Stimulated activated CD4-positive, alpha-beta T cell treated with anti-CD3 and anti-CD28 coated beads, Interleukin-15, amount 100 ng/mL, for 24 hours (primary cell): ENCODE measurements around the gene ACTRT2.
A peak's percentile ranks its signal among the peaks of the same experiment; 100 is the strongest.

Experiments used
- DNase-seq: peaks from one replicate; pipeline ENCODE4 v3.0.0-alpha.2; 2020

Gene ACTRT2

DNA sequence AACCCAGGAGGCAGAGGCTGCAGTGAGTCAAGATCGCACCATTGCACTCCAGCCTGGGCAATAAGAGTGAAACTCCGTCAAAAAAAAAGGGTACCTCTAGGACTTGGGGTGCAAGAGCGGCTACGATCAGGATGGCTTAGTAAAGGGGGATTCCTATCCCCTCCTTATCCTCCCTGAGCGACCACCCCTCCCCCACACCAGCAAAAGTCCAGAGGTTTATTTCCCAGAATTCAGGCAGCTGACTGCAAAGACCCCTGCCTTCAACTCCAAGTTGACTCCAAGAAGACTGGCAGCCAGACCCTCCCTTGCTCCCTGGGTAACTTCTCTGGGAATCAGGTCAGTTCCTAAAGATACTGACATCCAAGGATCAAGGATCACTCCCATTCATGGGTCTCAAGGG is 35.4 kb downstream of the ACTRT2 start:
- no peak for DNase-seq

DNA sequence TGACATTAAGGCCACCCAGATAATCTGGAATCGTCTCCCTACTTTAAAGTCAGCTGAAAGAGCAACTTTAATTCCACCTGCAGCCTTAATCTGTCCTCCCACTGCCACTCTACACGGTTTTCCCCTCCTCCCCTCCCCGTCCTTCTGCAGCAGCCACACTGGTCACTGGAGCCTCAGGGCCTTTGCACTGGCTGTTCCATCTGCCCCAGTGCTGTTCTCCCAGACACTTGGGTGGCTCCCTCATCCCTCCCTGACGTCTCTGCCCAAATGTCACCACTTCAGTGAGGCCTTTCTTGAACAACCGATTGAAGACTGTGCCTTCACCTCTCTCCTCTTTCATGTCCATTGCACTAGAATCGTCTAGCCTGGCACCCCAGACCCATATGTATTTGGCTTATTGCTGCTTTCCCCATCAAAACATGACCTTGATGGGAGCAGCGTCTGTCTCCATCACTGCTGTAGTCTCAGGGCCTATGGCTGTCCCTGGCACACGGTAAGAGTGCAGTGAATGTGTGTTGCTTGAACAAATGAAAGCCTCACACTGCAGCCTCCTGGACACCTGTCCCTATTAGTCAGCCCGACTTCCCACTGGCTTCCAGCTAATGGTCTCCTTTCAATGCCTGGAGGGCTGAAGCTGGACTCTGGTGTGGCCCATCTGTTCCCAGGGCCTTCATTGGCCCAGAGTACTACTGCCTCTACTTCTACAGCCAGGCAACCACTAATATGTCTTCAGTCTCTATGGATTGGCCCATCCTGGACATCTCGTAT is 37.2 kb downstream of the ACTRT2 start:
- no peak for DNase-seq

DNA sequence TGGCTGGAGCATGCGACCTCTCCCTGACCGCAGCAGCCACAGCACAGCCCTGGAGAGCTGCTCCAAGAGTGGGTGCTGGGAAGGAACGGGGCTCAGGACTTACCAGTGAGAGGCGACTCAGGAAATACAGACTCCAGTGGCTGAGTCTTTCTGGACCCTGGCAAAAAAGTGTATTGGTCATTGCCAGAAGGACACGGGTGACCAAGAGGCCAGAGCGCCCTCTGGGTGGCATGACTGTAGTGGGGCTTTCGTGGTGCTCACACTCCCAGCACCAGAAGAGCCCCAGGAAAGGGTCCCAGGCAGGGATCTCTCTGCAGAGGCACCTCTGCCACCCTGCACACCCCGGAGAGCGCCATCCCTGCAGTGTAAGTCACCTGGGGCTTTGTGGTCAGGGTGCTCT is 38.9 kb downstream of the ACTRT2 start:
- DNase-seq: no peak

DNA sequence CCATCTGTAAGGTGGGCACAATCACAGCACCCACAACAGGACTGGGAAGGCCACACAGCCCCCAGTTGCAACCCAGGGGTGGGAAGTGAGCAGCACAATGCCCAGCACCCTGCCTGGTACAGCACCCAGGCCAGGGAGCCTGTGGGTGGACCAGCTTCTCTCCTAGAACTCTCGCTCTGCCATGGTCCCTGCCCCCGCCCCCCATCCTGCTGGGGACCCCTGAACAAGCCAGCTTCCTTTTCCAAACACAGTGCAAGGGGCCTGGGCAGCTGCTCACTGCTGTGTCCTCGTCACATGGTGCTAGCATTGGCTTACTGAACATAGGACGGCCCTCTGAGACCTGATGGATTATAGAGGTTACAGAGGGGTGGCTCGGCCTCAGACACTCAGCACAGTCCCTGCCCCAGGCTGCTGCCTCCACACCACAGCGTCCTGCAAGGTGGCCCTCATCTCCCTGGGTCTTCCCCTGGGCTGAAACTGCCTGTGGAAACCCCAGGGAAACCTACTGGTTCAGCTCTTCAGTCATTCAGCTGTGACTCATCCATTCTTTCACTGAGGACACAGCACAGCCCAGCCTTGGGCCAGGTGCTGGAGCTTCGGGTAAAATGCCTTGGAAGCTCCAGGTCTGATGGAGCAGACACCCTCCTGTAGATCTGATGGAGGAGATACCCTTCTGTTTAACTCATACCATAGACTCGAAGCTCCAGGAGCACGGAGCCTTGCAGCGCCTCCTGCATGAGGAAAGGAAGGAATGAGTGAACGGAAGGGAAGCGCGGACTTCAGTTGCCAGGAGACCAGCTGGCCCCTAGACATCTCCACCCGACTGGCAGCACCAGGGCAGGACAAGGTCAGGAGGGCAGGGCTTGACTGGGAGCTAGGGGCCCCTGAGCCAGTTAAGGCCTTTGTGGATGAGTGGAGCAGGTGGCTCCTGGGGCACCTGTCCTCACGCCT is 39.6 kb downstream of the ACTRT2 start:
- no peak for DNase-seq

DNA sequence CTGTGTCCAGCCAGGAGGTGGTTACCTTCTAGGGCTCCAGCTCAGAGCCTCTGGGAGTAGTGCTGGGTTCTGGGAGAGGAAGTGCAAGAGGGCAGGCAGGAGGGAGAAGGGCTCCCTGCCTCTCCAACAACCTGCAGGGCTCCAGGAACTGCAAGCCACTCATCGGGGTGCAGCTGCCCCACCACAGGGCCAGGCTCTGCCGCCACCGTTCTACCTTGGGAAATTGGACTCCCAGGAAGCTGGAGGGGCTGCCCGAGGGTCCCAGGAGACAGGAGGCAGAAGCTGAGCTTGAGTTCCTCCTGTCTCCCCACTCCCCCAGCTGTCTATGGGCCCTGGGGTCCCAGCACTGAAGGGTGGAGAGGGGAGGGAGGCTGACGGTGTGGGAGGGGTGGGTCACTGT is 40.3 kb downstream of the ACTRT2 start:
- DNase-seq: no peak

DNA sequence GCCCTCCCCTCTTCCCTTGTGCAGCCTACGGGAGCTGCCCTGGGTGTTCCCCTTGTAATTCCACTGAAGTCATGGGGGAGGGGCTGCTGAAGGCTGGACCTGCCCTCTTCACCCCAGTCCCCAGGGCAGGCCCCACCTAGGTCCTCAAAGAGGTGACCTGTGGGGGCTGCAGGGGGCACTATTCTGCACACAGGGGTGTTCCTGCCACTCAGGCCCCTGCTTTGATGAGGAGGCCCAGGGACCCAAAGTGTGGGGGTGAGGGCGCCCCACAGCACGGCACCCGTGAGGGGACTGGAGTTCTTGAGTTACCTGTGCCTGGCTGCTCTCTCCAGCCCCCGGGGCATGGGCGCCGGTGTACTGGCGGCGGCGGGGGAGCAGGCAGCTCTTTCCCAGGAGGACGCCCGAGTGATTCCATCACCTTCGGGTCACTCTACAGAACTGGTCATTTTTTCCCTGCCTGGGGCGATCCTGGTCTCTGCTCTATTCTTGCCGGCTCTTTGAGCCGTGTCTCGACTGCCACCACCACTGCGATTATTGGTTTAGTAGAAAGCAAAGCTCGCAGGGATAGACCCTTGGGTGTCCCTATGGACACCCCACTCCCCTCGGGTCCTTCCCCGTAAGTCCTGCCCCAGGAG is 40.8 kb downstream of the ACTRT2 start:
- DNase-seq: no peak

DNA sequence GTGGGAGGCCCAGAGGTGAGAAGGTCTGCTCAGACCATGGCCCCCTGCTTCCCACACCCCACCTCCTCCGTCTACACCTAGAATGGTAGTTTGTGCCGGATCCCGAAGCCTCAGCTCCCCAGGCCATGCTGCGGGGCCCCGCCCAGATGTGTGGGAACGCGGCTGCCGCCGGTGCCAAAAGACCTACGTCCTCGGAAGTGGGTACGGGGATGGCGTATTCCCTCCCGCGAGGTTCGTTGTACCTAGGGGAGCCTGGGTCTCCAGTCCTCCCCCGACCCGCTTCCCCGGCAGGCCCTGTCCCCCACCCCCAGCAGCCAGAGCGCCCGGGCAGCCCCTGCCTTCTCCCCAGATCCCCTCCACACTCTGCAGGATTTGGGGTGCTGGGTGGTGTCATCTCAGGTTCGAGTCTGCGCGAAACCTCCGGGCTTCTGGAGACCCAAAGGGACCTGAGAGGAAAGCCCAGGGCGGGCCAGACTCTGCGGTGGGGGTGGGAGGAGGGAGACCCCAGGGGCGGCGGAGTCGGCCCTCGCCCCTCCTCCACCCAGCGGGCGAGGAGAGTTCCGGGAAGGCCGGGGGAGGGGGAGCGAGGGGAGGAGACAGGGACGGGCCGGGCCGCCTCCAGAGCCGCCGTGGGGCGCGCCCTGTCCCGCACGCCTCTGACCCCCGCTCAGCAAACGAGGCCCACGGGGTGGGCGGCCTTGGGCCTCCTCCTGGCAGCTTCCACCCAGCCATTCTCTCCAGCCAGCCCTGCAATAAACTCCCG is 41.5 kb downstream of the ACTRT2 start:
- DNase-seq: no peak

DNA sequence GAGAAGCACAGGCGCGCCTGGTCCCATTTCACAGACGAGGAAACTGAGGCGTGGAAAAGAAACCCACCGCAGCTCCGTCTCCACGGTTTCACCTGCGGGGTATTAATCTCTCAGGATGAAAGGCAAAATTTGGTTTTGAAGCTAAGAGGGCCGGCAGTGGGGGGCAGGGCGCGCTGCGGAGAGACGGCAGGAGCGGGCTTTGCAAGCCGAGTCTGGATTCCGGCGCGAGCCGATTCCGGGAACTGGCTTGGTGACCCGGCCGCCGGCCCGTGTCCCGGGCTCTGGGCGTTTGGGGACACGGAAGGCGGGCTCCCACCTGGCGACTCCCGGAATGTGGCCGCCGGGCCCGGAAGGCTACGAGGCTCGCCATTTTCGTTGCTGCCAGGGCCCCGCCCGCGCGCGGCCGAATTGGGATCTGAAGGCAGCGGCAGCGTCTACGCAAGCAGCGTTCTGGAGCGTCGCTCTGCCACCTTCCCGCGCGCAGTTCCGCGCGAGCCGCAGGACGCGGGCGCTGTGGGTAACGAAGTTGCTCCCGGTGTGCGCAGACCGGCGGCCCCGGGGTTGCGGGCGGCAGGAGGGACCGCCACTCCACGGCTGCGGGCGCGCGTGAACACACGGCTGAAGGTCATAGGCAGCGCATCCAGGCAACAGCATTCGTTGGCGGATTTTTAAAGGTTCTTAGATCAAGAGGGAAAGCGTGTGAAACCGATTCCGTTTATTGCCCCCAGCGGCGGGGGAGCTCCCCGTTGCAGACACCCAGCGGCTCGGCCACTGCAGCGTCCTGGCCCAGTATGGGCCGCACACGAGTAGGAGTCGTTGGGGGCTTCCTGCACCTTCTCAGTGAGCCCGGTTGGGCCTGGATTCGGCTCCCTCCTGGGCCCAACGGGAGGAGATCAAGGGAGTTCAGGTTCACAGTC is 42.4 kb downstream of the ACTRT2 start:
- DNase-seq: no peak

DNA sequence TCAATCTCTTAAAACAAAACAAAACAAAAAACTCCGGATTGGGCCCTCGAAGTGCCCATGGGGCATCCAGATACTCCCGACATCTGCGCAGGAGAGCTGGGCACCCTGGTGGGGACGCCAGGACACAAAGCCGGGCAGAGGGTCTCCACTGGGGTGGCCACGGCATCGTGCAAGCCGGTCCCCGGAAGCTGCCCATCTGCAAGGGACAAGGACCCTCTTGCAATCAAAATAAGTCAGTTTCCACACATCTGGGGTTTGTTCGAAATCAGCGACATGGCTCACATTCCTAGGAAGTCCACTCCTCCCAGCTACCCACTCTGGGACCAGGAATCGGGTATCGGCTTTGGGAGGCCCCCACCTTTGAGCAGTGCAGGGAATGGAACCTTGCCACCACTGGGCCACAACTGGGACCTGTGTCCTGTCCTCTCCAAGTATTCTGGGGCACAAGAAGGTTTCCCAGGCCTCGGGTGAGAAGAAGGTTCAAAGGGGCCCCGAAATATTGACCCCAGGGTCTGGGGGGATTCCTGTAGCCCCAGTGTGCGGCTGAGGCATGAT is 43.1 kb downstream of the ACTRT2 start:
- no peak for DNase-seq

DNA sequence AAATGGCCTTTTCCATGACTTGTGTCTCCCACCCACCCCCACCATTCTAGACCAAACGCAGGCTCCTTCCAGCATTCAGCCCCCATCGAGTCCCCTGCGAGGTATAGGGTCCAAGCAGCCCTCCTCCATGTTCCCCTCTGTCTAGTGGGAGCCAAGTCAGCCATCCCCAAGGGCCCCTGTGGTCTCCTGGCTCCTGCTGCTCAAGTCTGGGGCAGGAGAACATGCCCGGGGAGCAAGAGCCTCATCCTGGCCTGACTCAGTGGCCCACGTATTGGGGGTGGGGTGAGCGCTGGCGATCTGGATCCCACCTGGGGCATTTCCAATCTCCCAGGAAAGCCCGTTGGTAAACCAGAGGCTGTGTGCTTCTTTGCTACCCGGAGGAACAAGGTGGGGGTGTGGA is 43.6 kb downstream of the ACTRT2 start:
- no peak for DNase-seq

DNA sequence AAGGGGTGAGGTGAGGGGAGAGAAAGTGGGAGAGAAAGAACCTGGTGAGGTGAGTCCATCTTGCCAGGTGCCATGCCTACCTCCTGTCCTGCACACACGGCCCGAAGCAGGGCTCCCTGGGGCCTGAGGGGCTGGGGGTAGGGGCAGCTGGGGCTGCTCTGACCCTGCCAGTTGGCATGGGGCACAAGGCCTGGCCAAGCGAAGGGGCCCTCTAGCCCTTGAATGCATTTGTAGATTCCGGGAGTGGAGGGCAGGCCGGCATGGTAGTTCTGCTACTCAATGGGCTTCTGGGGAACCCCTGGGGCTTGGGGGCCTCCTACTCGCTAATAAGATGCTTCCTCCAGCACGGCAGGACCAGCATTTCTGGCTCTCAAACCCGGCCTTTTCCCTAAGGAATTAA is 44.1 kb downstream of the ACTRT2 start:
- DNase-seq: no peak

DNA sequence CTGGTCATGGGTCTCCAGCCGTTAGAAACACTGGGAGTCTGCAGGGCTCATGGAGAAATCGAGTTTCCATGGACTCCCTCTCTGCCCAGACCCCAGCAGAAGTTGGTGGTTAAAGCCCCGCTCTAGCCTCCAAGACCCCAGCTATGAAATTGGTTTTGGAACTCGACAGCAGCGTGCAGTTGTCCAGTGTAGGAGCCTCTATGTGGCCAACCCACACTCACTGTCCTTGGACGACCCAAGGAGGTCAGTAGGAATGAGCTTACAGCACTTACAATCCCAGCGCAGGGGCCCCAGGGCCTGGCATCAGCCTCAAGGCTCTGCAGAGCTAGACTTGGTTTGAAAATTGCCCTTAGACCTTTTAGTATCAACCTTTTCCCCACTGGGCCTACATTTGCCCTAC is 44.5 kb downstream of the ACTRT2 start:
- DNase-seq: no peak

DNA sequence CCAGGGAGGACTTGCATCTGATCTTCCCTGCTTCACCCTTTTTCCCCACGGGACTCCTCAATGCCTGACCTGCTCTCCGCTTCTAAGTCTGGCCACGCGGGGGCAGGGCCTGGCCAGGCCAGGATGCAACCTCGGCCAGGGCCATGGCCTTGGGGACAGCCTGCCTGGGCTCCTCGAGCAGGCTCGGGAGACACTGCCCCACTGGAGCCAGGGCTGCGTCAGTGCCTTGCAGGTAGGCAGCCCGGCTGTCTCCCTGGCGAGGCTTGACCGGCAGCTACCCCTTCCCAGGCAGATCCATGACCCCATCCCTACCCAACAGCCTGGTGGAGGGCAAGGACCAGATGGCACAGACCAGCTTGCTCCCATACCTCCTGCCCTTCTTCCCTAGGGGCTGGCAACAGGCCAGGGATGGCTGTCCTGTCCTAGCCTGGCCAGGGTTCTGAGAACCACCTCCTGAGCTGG is 45.0 kb downstream of the ACTRT2 start:
- DNase-seq: no peak

DNA sequence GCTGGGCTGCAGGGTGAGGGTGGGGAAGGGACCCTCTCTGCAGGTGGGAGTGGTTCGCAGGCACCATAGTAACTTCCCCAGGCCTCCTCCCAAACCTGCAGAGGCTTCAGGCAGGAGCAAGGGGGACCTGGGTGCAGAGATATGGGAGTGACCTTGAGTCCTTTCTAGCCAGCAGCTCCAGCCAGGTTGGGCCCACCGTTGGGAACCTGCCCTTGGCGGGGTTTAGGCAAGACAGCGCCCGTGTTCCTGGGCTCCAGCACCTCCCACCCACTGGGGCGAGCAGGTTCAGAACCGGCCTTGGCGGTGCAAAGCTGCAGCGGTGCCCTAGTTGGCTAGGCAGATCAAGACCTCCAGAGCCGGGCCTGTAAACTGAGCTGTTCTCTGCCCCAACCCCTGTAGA is 45.6 kb downstream of the ACTRT2 start:
- DNase-seq: no peak

DNA sequence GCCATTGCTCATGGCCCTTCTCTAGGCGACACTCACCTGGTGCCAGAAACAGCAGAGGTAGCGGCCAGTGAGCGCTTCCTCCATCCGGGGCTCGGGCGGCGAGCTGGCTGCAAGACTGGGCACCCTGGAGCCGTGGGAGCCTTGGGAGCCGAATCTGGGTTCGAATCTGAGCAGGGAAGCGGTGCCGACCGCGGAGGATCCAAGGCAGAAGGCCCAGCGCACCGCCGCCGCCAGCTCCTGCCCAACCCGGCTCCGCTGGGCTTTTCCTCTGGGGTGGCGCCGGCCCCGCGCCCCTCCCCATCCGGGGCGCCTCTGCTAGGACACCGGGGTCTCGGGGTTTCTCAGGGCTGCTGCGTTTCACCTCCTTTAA is 46.0 kb downstream of the ACTRT2 start:
- DNase-seq: no peak

DNA sequence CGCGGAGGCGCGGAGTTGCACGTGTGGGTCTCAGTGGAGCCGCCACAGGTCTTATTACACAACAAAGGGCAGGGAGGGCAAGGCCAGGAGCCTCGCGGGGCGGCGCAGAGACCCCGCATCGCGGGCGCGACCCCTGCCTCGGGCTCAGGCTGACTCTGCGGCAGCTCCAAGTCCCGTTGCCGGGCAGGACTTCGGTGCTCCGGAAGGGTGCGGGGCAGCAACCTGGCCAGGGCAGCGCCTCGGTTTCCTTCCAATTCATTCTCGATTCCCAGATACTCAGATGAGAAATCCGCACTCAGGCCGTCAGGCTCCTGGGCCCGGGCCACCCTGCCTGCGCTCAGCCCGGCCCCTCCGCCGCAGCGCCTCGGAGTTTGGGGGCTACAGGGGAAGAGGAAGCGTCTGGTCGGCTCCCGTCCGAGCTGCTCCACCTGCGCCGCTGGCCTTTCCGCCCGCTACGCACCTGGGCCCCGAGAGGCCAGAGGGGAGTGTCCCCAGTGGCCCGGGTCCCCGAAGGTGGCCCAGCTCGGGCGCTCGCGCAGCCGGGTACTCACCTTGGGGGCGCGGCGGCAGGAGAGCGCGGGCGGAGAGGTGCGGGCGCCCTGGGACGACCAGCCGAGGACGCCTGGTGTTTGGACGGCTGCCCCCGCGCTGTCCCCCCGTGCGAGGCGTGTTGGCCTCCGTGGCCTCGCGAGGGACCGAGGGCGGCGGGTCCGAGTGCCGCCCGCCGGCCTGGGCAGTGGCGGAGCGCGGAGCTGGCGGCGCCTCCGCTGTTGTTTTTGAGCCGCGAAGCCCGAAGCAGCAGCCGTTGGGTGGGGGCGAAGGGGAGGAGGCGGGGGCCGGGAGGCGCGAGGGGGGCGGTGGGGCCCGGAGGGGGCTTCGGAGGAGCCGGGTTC is 46.6 kb downstream of the ACTRT2 start:
- DNase-seq: no peak

DNA sequence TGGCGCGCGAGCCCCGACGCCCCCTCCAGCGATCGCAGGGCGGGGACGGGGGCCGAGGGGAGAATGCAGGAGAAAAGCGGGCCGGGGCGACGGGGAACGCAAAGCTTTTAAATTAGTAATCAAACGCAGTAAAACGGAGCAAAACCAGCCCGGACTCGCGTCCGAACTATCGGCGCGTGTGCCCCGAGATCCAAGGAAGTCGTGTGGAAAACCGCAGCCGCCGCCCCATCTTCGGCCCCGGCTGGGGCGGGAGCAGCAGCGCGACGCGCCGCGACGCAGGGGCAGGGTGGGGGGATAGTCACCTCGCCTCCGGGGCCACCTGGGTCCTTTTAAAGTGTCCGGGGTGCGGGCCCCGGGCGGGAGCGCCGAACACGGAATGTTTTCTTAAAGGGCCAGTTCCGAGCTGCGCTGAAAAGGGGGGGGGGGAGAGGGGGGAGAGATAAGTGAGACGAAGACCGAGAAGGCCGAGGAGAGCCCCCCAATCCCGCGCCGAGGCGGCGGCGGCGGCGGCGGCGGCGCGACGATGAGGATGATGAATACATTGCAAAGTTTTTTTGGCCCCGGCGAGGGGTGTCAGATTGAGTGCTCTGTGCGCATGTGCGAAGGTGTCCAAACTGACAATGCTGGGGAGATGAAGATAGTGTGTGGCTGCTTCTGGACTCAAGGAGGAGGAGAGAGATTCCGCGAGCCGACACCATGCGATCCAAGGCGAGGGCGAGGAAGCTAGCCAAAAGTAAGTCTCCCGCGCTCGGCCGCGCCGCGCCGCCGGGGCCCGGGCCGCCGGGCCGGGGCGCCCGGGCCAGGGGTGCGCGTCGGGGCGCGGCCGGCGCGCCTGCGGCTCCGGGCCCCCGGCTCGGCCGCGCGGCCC is 47.5 kb downstream of the ACTRT2 start, which contains the start of gene PRDM16:
Gene PRDM16 (plus strand): TSS at position 640 of the 868 bp plus-strand sequence. CDS start 57 bp downstream, at position 697.
- peak; percentile 56 for DNase-seq

DNA sequence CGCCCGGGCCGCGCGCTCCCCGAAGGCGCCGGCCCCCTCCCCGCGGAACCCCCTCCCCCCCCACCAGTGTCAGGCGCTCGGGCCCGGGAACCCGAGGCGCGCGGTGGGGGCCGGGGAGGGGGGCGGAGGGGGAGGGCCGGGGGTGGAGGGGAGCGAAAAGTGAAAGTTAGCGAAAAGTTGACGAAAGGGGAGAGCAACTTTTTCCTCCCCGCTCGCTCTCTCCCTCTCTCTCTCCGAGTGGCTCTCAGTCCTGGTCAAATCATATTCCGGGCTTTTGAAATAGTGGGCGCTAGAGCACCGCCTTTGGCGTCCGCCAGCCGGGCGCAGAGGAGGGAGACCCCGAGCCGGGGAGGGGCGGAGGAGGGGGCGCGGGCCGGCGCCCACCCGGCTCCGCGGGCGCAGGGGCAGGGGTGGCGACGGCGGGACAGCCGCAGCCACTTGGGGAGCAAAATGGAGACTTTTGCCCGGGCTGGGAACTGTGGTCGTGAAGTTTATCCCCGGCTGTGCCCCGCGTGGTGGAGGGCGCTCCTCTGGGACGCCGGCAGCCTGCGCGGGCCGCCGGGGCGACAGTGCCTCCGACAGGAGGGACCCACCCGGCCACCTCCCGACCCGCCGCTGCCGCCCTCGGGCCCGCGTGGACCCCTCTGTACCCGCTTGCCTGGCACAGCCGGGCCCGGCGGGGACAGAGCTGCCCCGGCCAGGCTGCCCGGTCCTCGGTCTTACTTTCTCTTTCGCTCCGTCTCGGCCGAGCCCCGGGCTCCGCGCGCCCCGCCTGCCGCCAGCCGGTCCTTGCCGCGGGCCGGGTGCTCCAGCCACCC is 48.4 kb downstream of the ACTRT2 start:
- DNase-seq: peak; percentile 19
